Activated CD4-positive, alpha-beta T cell treated with anti-CD3 and anti-CD28 coated beads, Interleukin-2, Interleukin-4, amounts not matched to agents 100 ng/mL and 50 ng/mL, durations not matched to agents 16 hours and 8 hours (primary cell): ENCODE results near the gene WASHC4.

Experiments used
- DNase-seq: peaks from one replicate; pipeline ENCODE4 v3.0.0-alpha.2; 2020; ENCODE audit warnings: low spot score

The WASHC4 gene

DNA sequence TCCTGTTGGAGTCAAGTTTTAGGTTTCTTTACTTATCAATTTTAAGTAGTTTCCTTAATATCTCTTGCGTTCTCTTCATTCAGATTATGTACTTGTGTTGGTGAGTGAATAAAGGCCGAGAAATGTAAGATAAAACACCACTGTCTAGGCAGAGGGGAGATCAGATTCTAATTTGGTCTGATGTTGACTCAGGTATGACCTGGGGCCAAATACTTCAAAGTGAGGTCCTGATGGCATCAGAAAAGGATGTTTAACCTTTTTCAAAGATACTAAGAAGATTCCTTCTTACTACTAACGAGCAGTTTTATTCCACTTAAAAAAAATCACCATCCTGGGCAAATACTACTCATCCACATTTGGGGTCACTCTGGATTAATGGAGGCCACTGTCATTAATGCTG, 101.6 kb downstream of the WASHC4 start:
- DNase-seq = no peak

GRCh38 chr12:105212438-105212837, 104.9 kb downstream of the WASHC4 start:
- no peak for DNase-seq

GRCh38 chr12:105214148-105214547, 106.6 kb downstream of the WASHC4 start:
- no peak for DNase-seq

- no peak for DNase-seq
These were observed 107.3 kb downstream of the WASHC4 start for GRCh38 chr12:105214670-105215375.

DNA sequence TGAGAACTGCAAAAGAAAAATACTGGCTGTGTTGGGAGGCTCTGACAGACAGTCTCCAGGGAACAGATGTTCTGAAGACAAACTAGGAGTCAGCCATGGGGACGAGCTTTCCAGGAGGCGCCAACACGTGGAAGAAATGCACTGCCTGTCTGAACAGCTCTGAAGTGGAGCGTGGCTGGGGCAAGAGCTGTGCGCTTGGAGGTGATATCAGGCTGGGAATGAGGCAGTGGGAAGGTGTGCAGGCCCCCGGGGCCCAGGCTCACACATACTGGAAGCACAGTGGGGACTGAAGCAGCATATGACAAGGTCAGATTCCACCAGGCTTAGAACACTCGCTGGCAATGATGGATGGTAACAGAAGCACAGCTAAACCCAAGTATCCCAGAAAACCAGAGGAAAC, 110.9 kb downstream of the WASHC4 start:
- no peak for DNase-seq
